ENCODE data around the gene CMIP. TPM values are rescaled to one million over a fixed set of nuclear protein-coding genes. Genes with fewer than 3 reads are reported as not detected.

Gene CMIP
- total RNA-seq, 4 donors from 2014 or later: 63.9 to 89.9 (median 70.0) TPM

DNA sequence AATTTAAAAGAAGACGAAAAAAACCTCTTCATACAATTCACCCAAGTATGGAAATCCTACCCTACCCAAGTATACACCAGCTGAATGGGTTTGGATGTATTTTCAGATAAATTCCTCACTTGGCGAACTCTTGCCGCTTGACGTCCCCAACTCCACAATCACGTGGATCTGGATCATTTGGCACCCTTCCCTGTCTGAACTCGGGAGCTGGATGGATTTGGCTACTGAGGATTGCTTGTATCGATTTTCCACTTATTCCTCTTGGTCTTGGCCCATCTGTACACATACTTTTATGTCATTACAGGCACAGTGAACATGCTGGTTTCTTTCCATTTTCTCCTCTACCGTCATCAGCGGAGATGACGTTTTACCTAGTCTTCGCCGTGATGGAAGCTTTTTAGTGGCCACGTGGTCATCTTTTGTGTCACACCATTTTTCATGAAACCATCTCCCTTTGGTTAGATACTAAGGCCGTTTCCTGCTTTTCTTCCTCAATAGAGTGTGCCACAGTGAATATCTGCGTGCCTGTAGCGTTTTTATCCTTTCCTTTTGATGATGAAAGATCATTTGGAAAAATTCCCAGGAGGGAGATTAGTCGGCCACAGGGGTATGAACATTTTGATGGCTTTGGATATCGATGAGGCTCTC lies 47.1 kb downstream of the CMIP start:
- Histone ChIP-seq H3K4me1 (peaks cover 69% of the 10 kb centered on the region), H3K27me3 (no peaks in the 10 kb centered on the region), H3K27ac (peak overlapping the region; percentile 81), H3K4me3 (no peak overlapping the region), H3K36me3 (no peaks in the 10 kb centered on the region), H3K9me3 (no peaks in the 10 kb centered on the region)
- no peak for TF ChIP-seq POLR2AphosphoS5 (IDR thresholded peaks at IDR 0.05)
- no peak for TF ChIP-seq POLR2A (IDR thresholded peaks at IDR 0.05)
- TF ChIP-seq EP300 (IDR thresholded peaks at IDR 0.05): no peak
- TF ChIP-seq, protein P1, sequence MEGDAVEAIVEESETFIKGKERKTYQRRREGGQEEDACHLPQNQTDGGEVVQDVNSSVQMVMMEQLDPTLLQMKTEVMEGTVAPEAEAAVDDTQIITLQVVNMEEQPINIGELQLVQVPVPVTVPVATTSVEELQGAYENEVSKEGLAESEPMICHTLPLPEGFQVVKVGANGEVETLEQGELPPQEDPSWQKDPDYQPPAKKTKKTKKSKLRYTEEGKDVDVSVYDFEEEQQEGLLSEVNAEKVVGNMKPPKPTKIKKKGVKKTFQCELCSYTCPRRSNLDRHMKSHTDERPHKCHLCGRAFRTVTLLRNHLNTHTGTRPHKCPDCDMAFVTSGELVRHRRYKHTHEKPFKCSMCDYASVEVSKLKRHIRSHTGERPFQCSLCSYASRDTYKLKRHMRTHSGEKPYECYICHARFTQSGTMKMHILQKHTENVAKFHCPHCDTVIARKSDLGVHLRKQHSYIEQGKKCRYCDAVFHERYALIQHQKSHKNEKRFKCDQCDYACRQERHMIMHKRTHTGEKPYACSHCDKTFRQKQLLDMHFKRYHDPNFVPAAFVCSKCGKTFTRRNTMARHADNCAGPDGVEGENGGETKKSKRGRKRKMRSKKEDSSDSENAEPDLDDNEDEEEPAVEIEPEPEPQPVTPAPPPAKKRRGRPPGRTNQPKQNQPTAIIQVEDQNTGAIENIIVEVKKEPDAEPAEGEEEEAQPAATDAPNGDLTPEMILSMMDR (IDR thresholded peaks at IDR 0.05): no peak
- 58% methylated on average over 18 of the region's 18 CpGs for WGBS
- DNase-seq (ENCODE audit: low spot score in 2 of 2): no peak

DNA sequence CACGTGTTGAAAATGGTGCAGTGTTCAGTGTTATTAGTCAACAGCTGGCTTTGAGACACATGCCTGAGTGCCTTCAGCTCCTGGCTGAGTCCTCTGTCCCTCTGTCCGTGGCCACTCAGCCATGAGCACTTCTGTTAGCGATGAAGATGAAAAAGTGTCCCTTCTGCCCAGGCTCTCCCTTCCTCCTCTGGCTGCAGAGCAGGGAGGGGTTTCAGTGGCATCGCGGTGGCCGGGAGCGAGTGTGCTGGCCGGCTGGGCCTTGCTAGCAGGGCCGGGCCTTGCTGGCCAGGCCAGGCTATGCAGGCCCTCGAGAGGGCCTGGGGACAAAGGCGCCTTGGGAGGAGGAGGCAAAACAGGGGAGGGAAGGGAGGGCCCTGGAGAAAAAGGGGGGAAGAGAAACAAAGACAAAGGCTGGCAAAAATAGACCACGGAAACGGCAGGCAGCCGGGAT lies 47.7 kb downstream of the CMIP start:
- TF ChIP-seq POLR2AphosphoS5 (IDR thresholded peaks at IDR 0.05): no peak
- TF ChIP-seq, protein P1 (IDR thresholded peaks at IDR 0.05): no peak
- no peak for TF ChIP-seq EP300 (IDR thresholded peaks at IDR 0.05)
- no peak for TF ChIP-seq POLR2A (IDR thresholded peaks at IDR 0.05)
- H3K4me3 ChIP-seq: no peak overlapping the region
- 56% methylated on average over 14 of the region's 14 CpGs for WGBS
- H3K36me3 ChIP-seq: no peaks in the 10 kb centered on the region
- DNase-seq (ENCODE audit: low spot score in 2 of 2): no peak
- peaks cover 64% of the 10 kb centered on the region for H3K4me1 ChIP-seq
- H3K27ac ChIP-seq: peak overlapping the region; percentile 81
- no peaks in the 10 kb centered on the region for H3K9me3 ChIP-seq
- H3K27me3 ChIP-seq: no peaks in the 10 kb centered on the region

DNA sequence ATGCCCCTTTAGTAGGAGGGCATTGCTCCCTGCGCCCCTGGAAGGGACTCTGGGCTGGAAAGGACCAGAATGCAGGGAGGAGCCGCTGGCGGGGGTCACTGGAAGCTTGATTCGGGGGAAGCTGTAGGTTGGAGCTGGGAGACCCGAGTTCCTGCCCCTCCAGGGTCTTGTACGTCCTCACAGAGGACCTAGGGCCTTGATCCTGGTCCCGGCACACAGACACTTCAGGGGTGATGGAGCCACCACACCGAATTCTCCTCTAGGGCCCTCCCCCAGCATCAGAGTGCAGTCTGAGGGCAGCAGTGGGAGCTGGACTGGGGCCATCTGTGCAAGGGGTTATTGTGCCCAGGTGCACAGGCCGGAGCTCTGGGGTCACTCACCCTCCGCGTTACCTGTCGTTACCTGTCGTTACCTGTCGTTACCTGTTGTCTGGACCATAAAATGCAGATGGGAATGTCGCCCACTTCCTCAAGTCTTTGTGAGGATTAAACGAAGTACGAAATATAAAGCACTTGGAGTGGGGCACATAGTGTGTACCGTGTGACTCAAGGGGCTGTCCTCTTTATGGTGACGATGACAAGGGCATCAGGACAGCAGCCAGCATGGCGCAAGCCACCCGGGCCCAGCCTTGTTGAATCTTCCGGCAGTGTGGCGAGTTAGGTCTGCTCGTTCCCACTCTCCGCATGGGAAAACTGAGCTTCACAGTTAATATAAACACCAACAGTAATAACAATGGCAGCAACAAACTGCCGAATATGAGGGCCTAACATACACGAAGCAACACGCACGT lies 48.6 kb downstream of the CMIP start:
- 72% methylated on average over 26 of the region's 29 CpGs for WGBS
- DNase-seq (ENCODE audit: low spot score in 2 of 2): peak in 1 of 2 donors; percentile 70
- Histone ChIP-seq H3K9me3 (no peaks in the 10 kb centered on the region), H3K27me3 (no peaks in the 10 kb centered on the region), H3K36me3 (no peaks in the 10 kb centered on the region), H3K27ac (peak overlapping the region; percentile 81), H3K4me1 (peaks cover 64% of the 10 kb centered on the region), H3K4me3 (no peak overlapping the region)
- TF ChIP-seq EP300 (IDR thresholded peaks at IDR 0.05): no peak
- TF ChIP-seq POLR2AphosphoS5 (IDR thresholded peaks at IDR 0.05): no peak
- TF ChIP-seq POLR2A (IDR thresholded peaks at IDR 0.05): no peak
- TF ChIP-seq, protein P1 (IDR thresholded peaks at IDR 0.05): no peak

DNA sequence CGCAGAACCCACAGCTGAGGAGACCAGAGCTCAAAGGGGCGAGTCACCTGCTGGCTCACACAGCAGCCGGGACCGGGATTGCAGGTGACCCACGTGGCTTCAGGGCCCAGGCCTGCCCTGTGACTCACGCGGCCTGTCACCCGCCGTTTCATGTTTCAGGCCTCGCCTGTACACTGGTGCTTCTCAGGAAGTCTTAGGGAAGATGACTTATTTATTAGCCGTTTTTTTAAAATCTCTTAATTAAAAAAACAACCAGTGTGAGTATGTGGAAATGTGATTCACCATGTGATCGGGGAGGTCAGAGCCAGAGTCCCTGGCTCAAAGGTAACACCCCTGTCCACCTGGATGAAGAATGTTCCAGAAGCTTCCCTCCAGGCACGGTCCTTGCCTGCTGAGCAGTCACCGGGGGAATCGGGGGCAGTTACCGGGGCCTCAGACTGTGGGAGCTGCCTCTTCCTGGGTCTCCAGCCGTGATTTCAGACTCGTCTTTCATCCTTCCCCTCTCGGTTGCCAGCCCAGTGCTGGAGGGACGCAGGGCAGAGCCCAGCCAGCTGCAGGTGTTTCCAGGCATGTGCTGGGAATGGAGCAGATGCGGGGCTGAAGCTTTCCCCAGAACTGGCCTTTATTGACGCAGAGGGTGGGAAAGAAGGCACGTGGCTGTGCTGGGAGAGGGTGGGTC lies 49.3 kb downstream of the CMIP start:
- H3K4me3 ChIP-seq: no peak overlapping the region
- TF ChIP-seq EP300 (IDR thresholded peaks at IDR 0.05): no peak
- TF ChIP-seq, protein P1 (IDR thresholded peaks at IDR 0.05): no peak
- no peak for TF ChIP-seq POLR2A (IDR thresholded peaks at IDR 0.05)
- TF ChIP-seq POLR2AphosphoS5 (IDR thresholded peaks at IDR 0.05): peak in 1 of 3 donors; percentile 65
- H3K36me3 ChIP-seq: no peaks in the 10 kb centered on the region
- H3K27me3 ChIP-seq: no peaks in the 10 kb centered on the region
- 46% methylated on average over 23 of the region's 23 CpGs for whole genome bisulfite sequencing
- no peaks in the 10 kb centered on the region for H3K9me3 ChIP-seq
- peaks cover 67% of the 10 kb centered on the region for H3K4me1 ChIP-seq
- H3K27ac ChIP-seq: peak overlapping the region; percentile 81
- peak in 1 of 2 donors; percentile 73 for DNase-seq (ENCODE audit: low spot score in 2 of 2)

DNA sequence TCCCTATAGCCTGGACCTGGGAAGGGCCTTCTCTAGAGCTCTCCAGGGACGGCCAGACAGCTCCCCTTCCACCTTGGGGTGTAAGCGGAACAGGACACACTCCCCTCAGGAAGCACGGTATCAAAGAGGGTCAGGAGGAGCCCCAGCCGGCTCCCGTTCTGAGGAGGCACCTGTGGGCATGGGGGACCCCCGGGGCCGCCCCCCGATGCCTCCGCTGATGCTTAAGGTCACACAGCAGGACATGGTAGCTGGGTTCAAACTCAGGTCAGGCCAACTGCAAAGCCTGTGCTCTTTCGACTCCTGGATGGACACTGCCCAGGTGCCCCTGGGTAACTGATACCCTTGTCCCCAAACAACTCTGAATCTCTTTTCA lies 49.8 kb downstream of the CMIP start:
- Histone ChIP-seq H3K27ac (peak overlapping the region; percentile 81), H3K4me3 (no peak overlapping the region), H3K27me3 (no peaks in the 10 kb centered on the region), H3K4me1 (peaks cover 72% of the 10 kb centered on the region), H3K36me3 (no peaks in the 10 kb centered on the region), H3K9me3 (no peaks in the 10 kb centered on the region)
- no peak for DNase-seq (ENCODE audit: low spot score in 2 of 2)
- WGBS: 95% methylated on average over 3 of the region's 10 CpGs
- TF ChIP-seq, protein P1 (IDR thresholded peaks at IDR 0.05): no peak
- TF ChIP-seq EP300 (IDR thresholded peaks at IDR 0.05): no peak
- TF ChIP-seq POLR2AphosphoS5 (IDR thresholded peaks at IDR 0.05): no peak
- no peak for TF ChIP-seq POLR2A (IDR thresholded peaks at IDR 0.05)
